Activated CD4-positive, alpha-beta T cell treated with anti-CD3 and anti-CD28 coated beads, Interleukin-2, Interleukin-4, amounts not matched to agents 100 ng/mL and 50 ng/mL, durations not matched to agents 16 hours and 8 hours (primary cell): ENCODE measurements around the gene DZIP1L.

ENCODE experiments used
- DNase-seq: peaks from one replicate; pipeline ENCODE4 v3.0.0-alpha.2; 2020; ENCODE audit warnings: low spot score

DZIP1L gene

GRCh38 chr3:138068579-138069174, 46.7 kb downstream of the DZIP1L start:
- DNase-seq = peak; percentile 85

GRCh38 chr3:138068046-138068445, 47.4 kb downstream of the DZIP1L start:
- no peak for DNase-seq

GRCh38 chr3:138066972-138067371, 48.4 kb downstream of the DZIP1L start:
- no peak for DNase-seq

GRCh38 chr3:138066383-138066782, 49.0 kb downstream of the DZIP1L start:
- DNase-seq = peak; percentile 87

- DNase-seq = peak; percentile 35
These were observed 49.5 kb downstream of the DZIP1L start for GRCh38 chr3:138065949-138066348.

GRCh38 chr3:138063416-138063815, 52.0 kb downstream of the DZIP1L start:
- no peak for DNase-seq

GRCh38 chr3:138062626-138063025, 52.8 kb downstream of the DZIP1L start:
- no peak for DNase-seq

GRCh38 chr3:138062037-138062436, 53.4 kb downstream of the DZIP1L start:
- no peak for DNase-seq

- no peak for DNase-seq
These were observed 54.6 kb downstream of the DZIP1L start for GRCh38 chr3:138060792-138061191.

- no peak for DNase-seq
These were observed 56.1 kb downstream of the DZIP1L start for GRCh38 chr3:138059261-138059660.

- DNase-seq = no peak
These were observed 58.0 kb downstream of the DZIP1L start for GRCh38 chr3:138057384-138057783.

GRCh38 chr3:138054057-138054456, 61.4 kb downstream of the DZIP1L start:
- no peak for DNase-seq

GRCh38 chr3:138051947-138052802, 63.2 kb downstream of the DZIP1L start:
- DNase-seq = peak; percentile 19

GRCh38 chr3:138049157-138049919, 66.1 kb downstream of the DZIP1L start:
- no peak for DNase-seq

- DNase-seq = no peak
These were observed 67.7 kb downstream of the DZIP1L start for GRCh38 chr3:138047596-138048158.

GRCh38 chr3:138046955-138047354, 68.5 kb downstream of the DZIP1L start:
- DNase-seq = peak; percentile 12

- DNase-seq = no peak
These were observed 69.3 kb downstream of the DZIP1L start for GRCh38 chr3:138046085-138046484.

- no peak for DNase-seq
These were observed 72.0 kb downstream of the DZIP1L start for GRCh38 chr3:138043266-138044029.

GRCh38 chr3:138042043-138042442, 73.4 kb downstream of the DZIP1L start:
- no peak for DNase-seq

GRCh38 chr3:138038725-138039462, 76.5 kb downstream of the DZIP1L start:
- no peak for DNase-seq

GRCh38 chr3:138036572-138036971, 78.8 kb downstream of the DZIP1L start:
- DNase-seq = no peak
